DOHH2 (cell line): Measurements from ENCODE around the gene TMEM203.

Experiments
- H3F3A ChIP-seq: fragments of 200-600 bp; sonication (generic), shearing (Covaris generic); 2 replicates; pipeline ENCODE4 v1.6.0; 2016; ENCODE audit warnings: antibody characterized with exemption, mild to moderate bottlenecking; ENCODE audit not compliant: control insufficient read depth, insufficient read depth
- H3K27ac ChIP-seq: fragments of 200-600 bp; sonication (generic); 2 replicates; pipeline ENCODE4 v1.5.1; 2014; ENCODE audit warnings: low read depth, mild to moderate bottlenecking, low read length, moderate library complexity
- H3K27me3 ChIP-seq: fragments of 200-600 bp; sonication (generic); 2 replicates; pipeline ENCODE4 v1.6.1; 2014; ENCODE audit warnings: mild to moderate bottlenecking, low read length, mixed read lengths; ENCODE audit not compliant: control insufficient read depth
- H3K36me3 ChIP-seq: fragments of 200-600 bp; sonication (generic); 2 replicates; pipeline ENCODE4 v1.6.1; 2014; ENCODE audit warnings: mild to moderate bottlenecking, low read length, moderate library complexity, mixed read lengths; ENCODE audit not compliant: control insufficient read depth
- H3K4me1 ChIP-seq: fragments of 200-600 bp; sonication (generic); 2 replicates; pipeline ENCODE4 v1.6.1; 2014; ENCODE audit warnings: mild to moderate bottlenecking, low read length, mixed read lengths; ENCODE audit not compliant: control insufficient read depth
- H3K4me2 ChIP-seq: fragments of 200-600 bp; sonication (generic); 2 replicates; pipeline ENCODE4 v1.6.0; 2014; ENCODE audit warnings: mild to moderate bottlenecking, low read length, moderate library complexity
- H3K4me3 ChIP-seq: fragments of 200-600 bp; sonication (generic); 2 replicates; pipeline ENCODE4 v1.5.1; 2014; ENCODE audit warnings: mild to moderate bottlenecking, low read length, mixed read lengths
- H3K79me2 ChIP-seq: fragments of 200-600 bp; sonication (generic); 2 replicates; pipeline ENCODE4 v1.6.1; 2014; ENCODE audit warnings: mild to moderate bottlenecking, low read length, mixed read lengths; ENCODE audit not compliant: control insufficient read depth
- H3K9me2 ChIP-seq: fragments of 200-600 bp; sonication (generic); replicated peaks from 2 replicates; pipeline ENCODE4 v1.6.1; 2014; ENCODE audit warnings: mild to moderate bottlenecking, low read length, mixed read lengths; ENCODE audit not compliant: control insufficient read depth
- H3K9me3 ChIP-seq: fragments of 200-600 bp; sonication (generic); 2 replicates; pipeline ENCODE4 v1.6.1; 2014; ENCODE audit warnings: antibody characterized with exemption, low read length, mixed read lengths; ENCODE audit not compliant: control insufficient read depth, insufficient read depth
- H4K20me1 ChIP-seq: fragments of 200-600 bp; sonication (generic); 2 replicates; pipeline ENCODE4 v1.6.0; 2014; ENCODE audit warnings: low read depth, mild to moderate bottlenecking, antibody characterized with exemption, low read length, moderate library complexity; ENCODE audit not compliant: control insufficient read depth, insufficient read depth
- EZH2phosphoT487 ChIP-seq: fragments of 200-600 bp; sonication (generic); IDR thresholded peaks from 2 replicates; pipeline ENCODE4 v1.6.1; 2017; ENCODE audit warnings: borderline replicate concordance, mild to moderate bottlenecking, antibody characterized with exemption, low read length, moderate library complexity, mixed read lengths
- TF ChIP-seq, protein P1 (sequence below): fragments of 200-600 bp; sonication (generic); IDR thresholded peaks from one replicate; pipeline ENCODE4 v1.5.1; 2014; ENCODE audit warnings: antibody characterized with exemption, mild to moderate bottlenecking, low read depth, low read length; ENCODE audit not compliant: poor library complexity, severe bottlenecking

Gene TMEM203

DNA sequence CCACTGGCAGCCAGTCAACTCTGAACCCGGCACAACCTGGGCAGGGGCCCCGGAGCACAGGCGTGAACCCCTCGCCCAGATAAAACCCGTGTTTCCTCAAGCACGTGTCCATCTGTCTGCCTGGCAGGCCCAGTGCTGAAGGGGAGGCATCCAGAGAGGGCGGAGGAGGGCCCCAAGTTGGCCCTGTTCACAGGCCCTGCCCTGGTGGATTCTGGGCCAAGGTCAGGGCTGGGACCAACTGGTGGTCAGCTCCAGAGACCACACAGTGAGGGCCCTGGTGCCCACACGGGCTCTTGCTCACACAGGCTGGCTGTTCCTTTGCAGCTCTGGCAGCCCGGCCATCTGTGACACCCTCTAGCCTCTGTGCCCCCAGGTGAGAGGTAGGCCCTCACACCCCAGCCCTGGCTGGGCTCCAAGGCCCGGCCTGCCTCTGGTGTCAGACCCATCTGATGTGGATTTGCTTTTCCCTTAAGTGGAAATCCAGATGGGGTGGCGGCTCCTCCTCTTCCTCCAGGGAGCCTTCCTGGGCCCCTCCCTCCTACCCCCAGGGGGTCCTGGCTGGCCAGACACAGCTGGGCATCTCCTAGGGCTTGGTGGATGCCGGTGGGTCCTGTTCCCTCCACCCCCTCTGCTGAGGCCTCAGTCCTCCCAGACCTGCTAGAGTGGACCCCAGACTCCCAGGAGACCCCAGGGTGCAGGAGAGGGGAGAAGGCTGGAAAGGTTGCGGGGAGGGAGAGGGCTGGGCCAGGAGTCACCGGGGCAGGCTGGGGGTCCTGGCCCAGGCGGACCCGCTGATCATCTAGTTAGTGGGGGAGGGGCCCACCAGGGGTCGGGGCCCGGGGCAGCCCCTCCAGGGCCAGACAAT lies 45.1 kb upstream of the TMEM203 start:
- Histone ChIP-seq H3K27ac (no peak overlapping the region), H3K4me2 (no peak overlapping the region), H3K4me3 (no peak overlapping the region), H3K79me2 (peaks cover 4% of the 10 kb centered on the region), H3F3A (0 out of 2 replicates have a peak, but pooled peaks cover 3% of the 10 kb centered on the region), H3K9me3 (no peaks in the 10 kb centered on the region), H3K9me2 (no peaks in the 10 kb centered on the region), H3K4me1 (peaks cover 43% of the 10 kb centered on the region), H4K20me1 (no peaks in the 10 kb centered on the region), H3K27me3 (no peaks in the 10 kb centered on the region), H3K36me3 (peaks cover 3% of the 10 kb centered on the region)
- TF ChIP-seq, protein P1, sequence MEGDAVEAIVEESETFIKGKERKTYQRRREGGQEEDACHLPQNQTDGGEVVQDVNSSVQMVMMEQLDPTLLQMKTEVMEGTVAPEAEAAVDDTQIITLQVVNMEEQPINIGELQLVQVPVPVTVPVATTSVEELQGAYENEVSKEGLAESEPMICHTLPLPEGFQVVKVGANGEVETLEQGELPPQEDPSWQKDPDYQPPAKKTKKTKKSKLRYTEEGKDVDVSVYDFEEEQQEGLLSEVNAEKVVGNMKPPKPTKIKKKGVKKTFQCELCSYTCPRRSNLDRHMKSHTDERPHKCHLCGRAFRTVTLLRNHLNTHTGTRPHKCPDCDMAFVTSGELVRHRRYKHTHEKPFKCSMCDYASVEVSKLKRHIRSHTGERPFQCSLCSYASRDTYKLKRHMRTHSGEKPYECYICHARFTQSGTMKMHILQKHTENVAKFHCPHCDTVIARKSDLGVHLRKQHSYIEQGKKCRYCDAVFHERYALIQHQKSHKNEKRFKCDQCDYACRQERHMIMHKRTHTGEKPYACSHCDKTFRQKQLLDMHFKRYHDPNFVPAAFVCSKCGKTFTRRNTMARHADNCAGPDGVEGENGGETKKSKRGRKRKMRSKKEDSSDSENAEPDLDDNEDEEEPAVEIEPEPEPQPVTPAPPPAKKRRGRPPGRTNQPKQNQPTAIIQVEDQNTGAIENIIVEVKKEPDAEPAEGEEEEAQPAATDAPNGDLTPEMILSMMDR, result no peak
- no peak for TF ChIP-seq EZH2phosphoT487

DNA sequence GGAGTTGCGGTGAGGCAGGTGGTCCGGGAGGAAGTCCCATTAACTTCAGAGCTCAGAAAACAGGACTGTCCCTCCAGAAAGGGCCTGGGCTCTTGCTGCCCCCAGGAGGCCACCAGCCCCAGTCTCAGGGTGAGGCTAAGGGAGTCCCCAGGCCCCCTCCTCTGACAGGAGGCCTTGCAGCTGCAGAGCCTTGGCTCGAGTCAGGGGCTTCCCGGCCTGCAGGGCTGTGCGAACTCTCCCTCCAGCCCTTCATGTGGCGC lies 42.4 kb upstream of the TMEM203 start:
- peaks cover 5% of the 10 kb centered on the region; the same call in 1 of the 2 replicates for H3F3A ChIP-seq
- H3K27ac ChIP-seq, result no peak overlapping the region
- H3K9me2 ChIP-seq, result no peaks in the 10 kb centered on the region
- H3K27me3 ChIP-seq, result no peaks in the 10 kb centered on the region
- TF ChIP-seq, protein P1, result no peak
- no peak for TF ChIP-seq EZH2phosphoT487
- H3K79me2 ChIP-seq, result peaks cover 2% of the 10 kb centered on the region
- H3K4me1 ChIP-seq, result peaks cover 37% of the 10 kb centered on the region
- no peak overlapping the region for H3K4me2 ChIP-seq
- H3K36me3 ChIP-seq, result peaks cover 12% of the 10 kb centered on the region
- H3K9me3 ChIP-seq, result no peaks in the 10 kb centered on the region
- no peak overlapping the region for H3K4me3 ChIP-seq
- H4K20me1 ChIP-seq, result peaks cover 9% of the 10 kb centered on the region

DNA sequence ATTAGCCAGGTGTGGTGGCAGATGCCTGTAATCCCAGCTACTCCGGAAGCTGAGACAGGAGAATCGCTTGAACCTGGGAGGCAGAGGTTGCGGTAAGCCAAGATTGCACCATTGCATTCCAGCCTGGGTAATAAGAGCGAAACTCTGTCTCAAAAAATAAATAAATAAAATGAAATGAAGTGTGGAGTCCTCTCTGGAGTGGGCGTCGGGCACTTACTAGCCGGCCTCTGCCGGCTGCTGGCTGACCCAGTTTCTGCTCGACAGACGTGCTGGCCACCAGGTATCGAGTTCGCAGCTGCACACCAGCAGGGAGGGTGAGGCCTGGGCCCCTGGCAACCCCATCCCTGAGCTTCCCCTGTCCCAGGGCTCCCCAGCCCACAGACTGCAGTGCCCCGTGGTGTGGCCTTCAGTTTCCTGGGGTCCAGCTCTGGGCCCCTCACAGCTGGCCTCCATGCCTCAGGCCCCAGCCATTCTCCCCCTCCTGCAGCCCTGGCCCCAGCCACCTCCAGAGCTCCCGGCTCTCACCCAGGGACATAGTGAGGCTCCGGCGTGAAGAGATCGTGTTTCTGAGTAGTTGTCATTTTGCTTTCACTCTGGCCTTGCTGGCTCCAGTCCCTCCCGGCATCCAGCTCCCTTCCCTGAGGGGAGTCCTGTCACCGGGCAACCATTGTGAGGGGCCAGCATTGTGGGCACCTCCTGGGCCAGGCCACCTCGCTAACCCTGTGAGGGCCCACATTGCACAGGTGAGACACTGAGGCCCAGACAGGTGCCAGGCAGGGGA lies 41.9 kb upstream of the TMEM203 start:
- Histone ChIP-seq H3K4me3 (no peak overlapping the region), H3F3A (peaks cover 6% of the 10 kb centered on the region; the same call in 1 of the 2 replicates), H4K20me1 (peaks cover 14% of the 10 kb centered on the region), H3K36me3 (peaks cover 18% of the 10 kb centered on the region), H3K4me1 (peaks cover 37% of the 10 kb centered on the region), H3K27me3 (no peaks in the 10 kb centered on the region), H3K9me2 (no peaks in the 10 kb centered on the region), H3K9me3 (no peaks in the 10 kb centered on the region), H3K27ac (no peak overlapping the region), H3K79me2 (peaks cover 8% of the 10 kb centered on the region), H3K4me2 (no peak overlapping the region)
- TF ChIP-seq EZH2phosphoT487, result no peak
- TF ChIP-seq, protein P1, result no peak
